Heart left ventricle (tissue), 13 donors: ENCODE results near the gene CRYBB1.

Experiments used
- CTCF ChIP-seq, 12 donors: fragments of 200-600 bp; sonication (generic) in 4 of 12; IDR thresholded peaks; one replicate each; pipeline versions ENCODE4 v1.5.0 to v1.8.0; 2018 to 2022; ENCODE audit warnings: antibody characterized with exemption in 12 of 12, mild to moderate bottlenecking in 5 of 12
- POLR2A ChIP-seq, 2 donors: fragments of 450-650 bp; IDR thresholded peaks; one replicate each; pipeline ENCODE4 v1.6.1; 2017; ENCODE audit warnings: antibody characterized with exemption in 2 of 2, mild to moderate bottlenecking in 2 of 2, moderate library complexity in 2 of 2
- donor health status: ischemic (EF 13 %, LVEDD 7.1; RV severe dilation, severe dysfunction).
- donor health status: DM: no; HTN: yes; CAD: no.
- donor health status: DM: no; HTN: no; CAD: no.
- donor health status: ischemic (EF 25% LVEDD 6.9; RV normal size, moderate dysfunction).
- donor health status: ischemic (EF 25% LVEDD 5.7; RV mildly dilated, moderate dysfunction).
- donor health status: ischemic (EF 35%, LVEDD 5.7; RV mildly dilated, moderate dysfunction).
- donor health status: nonischemic (EF 11% LVEDD 7.7; RV severe dilation, severe dysfunction).
- donor health status: DM: yes; HTN: yes; CAD: no.
- donor health status: PGD.
- donor health status: ischemic (EF 29% LVEDD 5.4; RV normal size, mild dysfunction).
- donor health status: nonischemic (EF 23%, LVEDD 6.1; RV moderate dilation, normal function).

DNA sequence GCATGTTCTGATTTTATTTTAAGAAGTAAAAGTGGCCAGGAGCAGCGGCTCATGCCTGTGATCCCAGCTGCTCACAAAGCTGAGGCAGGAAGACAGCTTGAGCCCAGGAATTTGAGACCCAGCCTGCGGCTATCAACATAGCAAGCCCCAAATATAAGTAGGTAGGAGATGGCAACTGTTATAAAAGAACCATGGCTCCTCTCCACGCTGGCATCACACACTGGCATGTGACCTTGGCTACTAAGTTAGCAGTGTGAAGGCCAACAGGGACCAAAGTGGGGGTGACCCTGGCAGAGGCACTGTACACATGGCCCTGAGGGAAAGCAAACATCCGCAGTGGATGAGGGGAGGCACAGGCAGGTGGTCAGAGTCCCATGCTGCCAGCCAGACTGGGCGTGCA is 60.9 kb downstream of the CRYBB1 start:
- TF ChIP-seq CTCF (IDR thresholded peaks at IDR 0.05): no peak
- TF ChIP-seq POLR2A (IDR thresholded peaks at IDR 0.05): no peak
